HG03039 (cell line): ENCODE results near the gene NLRP1.
A peak's percentile ranks its signal among the peaks of the same experiment; 100 is the strongest.

Source experiments
- ATAC-seq: cut with Tn5 transposase; IDR thresholded peaks from one replicate; pipeline ENCODE4 v1.9.1; 2021; ENCODE audit warnings: mild to moderate bottlenecking, moderate library complexity; ENCODE audit not compliant: unreplicated experiment

NLRP1 gene

GRCh38 chr17:5584383-5585286, at the start of gene NLRP1:
Gene NLRP1 (minus strand): TSS chr17:5584509. CDS start chr17:5583957, 552 bp downstream.
- ATAC-seq, result peak; percentile 76

DNA sequence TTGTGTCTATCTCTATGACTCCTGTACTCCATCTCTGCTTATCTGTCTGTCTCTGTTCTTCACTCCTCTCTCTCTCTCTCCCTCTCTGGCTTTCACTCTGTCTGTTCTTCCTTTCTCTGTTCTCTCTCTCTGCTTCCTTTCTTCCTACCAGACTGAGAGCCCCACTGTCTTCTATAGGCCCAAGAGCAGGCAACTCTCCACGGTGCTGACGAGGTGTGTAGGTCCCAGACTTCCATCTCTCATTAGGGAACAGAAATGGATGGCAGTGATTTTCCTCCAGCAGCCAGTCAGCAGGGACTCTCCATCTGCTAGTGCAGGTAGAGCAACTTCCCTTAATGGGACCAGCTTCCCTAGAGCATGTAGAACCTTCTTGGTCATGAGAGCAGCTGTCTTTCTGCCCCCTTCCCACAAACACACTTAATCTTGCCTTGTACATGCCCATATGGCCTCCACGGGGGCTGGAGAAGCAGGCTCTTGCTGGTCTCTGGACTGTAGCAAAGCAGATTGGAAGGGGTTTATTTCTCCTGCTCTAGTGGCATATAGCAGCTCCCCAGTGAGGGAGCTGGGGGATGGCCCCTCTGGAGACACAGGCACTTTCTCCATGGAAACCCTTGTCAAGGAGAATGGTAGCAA, 47.8 kb upstream of the NLRP1 start:
- ATAC-seq, result no peak

- ATAC-seq, result no peak
Observed at GRCh38 chr17:5630434-5630833, 46.1 kb upstream of the NLRP1 start.

GRCh38 chr17:5629128-5629527, 44.8 kb upstream of the NLRP1 start:
- ATAC-seq, result no peak

DNA sequence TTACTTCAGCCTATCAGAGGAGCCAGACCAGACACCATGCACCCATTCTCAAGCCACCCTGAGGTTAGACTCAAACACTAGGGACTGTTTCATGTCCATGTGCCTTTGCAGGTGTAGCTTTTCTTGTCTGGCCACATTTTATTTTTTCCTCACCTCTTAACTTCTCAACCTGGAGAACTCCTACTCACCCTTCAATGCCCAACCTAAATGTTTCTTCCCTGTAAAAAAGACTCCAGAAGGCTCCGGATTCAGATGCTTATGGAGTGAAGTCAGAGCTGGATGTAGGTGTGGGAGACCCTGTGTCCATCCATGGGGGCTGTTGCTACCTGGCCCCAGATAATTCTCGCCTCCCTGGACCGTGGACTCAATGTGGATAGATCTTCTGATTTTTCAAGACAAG, 44.0 kb upstream of the NLRP1 start:
- ATAC-seq, result no peak

DNA sequence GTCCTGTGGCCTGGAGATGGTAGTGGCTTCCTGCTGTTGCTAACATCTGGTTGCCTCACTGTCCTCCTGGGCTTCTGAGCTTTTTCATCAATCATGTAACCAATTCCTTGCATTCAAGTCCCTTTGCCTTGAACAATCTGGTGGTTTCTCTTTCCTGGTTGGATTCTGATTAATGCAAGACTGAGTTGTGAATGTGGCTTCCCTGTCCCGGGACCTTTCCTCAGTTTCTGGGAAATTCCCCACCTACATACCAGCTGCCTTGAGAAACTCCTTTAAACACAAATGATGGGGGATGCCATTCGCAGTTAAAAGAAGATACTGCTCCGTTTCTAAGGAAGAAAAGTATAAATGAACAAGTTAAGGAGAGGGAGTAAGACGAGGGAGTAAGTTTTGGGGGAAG, 39.9 kb upstream of the NLRP1 start:
- no peak for ATAC-seq

DNA sequence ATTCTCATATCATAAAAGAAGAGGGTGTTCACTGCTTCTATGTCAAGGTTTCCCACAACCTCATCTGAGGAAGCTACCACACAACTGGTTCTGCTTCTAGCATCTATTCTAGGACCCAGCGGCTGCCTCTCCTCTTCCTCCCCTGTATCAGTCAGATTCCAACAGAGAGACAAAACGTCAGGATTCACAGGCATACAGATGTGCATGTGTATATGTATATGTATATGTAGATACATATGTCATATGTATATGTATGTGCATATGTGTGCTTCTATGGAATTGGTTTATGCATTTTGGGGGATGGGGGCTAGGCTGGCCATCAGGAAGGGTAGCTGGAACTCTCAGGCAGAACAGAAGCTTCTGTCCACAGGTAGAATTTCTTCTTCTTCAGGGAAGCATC, 37.4 kb upstream of the NLRP1 start:
- ATAC-seq, result no peak

DNA sequence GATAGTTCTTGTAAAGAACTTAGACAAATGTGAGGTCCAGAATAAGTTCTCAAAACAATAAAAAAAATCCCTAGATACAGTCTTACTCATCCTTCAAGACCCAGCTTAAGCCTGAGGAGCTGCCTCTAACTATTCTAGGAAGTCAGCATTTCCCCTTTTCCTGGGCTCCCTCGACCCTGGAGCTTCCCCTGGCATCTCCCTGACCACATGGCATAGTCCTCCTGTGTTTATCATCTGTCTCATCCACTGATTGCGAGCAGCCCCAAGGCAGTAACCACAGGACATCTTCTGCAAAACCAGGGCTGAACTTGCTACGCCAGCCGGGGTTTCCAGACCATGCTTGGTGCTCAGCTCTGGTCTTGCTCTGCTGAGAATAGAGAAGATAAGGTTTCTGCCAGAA, 36.7 kb upstream of the NLRP1 start:
- ATAC-seq, result no peak

DNA sequence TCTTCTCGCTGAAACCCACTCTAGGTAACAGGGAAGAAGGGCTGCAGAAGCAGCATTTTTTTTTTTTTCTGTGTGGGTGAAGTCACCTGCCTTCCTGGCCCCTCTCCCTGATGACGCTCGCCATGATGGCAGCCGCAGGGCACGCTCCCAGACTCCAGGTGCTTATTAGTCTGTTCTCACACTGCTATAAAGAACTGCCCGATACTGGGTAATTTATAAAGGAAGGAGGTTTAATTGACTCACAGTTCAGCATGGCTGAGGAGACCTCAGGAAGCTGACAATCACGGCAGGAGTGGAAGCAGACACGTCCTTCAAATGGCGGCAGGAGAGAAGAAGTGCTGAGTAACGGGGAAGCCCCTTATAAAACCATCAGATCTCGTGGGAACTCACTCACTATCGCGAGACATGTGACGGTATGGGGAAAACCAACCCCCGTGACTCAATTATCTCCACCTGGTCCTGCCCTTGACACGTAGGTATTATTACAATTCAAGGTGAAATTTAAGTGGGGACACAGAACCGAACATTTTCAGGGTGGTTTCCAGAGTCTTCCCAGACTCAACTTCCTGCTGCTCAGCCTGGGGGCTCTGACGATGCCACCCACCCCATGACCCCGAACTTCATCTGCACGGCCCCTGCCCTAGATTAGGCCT, 34.9 kb upstream of the NLRP1 start:
- ATAC-seq, result no peak

- ATAC-seq, result no peak
Observed at GRCh38 chr17:5618476-5618875, 34.2 kb upstream of the NLRP1 start.

GRCh38 chr17:5615476-5615875, 31.2 kb upstream of the NLRP1 start:
- no peak for ATAC-seq

DNA sequence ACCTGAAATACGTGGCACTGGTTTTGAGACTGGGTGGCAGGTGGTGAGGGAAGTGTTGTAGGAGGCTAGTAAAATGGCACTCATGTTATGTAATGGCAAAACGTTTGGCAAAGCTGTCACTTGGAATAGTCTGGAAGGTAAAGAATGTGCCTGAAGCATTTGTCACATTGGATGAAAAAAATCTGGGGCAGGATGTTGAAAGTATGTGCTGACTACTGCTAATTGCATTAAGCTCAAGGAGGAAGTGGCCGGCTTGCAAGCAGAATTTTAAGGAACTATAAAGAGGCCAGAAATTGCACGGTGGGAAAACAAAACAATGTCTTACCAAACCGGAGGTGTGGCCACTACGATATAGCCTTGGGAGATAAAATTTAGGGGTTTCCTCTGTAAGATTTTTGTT, 26.6 kb upstream of the NLRP1 start:
- no peak for ATAC-seq

DNA sequence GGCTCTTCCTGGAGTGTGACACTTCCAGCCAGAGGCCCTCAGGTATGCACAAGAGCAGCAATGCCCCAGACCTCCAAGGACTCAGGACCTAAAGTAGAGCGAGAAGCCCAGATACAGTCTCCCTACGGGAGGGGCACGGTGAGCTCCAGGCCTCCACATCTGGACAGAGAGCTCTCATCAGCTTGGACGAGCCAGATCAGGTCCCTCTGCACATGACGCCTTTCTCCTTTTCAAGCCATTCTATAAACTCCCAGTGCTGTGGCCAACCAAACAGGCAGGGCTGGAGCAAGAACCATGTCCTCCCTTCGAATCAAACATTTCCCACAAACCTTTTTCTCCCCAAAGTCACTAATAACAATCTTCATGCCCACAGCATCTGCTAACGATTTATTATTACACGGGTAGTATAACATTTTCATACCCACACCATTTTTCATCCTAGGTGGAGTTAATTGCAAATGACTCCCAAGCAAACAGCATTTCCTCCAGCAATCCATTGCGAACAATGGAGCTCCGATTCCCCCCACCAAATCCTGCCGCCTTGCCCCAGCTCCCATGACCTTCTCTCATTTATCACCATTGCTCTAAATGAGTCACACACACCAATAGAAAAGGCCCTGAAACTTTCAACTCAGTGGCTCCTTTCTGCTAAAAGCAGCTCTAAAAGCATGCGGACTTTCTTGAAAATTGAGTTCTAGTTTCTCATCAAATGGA, 24.2 kb upstream of the NLRP1 start:
- no peak for ATAC-seq

- no peak for ATAC-seq
Observed at GRCh38 chr17:5607946-5608345, 23.6 kb upstream of the NLRP1 start.

- ATAC-seq, result no peak
Observed at GRCh38 chr17:5605452-5605851, 21.1 kb upstream of the NLRP1 start.

DNA sequence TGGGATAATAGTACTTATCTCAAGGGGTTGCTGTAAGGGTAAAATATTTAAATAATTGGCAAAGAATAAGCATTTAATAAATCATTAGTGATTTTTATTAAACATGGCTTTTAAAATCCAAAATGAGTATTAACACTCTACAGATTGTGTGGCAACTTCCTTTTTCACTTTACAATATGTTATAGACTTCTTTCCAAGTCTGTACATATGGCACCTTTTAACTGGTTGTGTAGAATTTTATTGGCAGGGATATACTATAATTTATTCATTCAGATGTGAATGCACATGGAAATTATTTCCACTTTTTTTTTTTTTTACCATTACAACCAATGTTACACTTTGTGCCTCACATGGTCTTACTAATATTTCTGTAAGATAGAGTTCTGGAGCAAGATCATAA, 15.7 kb upstream of the NLRP1 start:
- no peak for ATAC-seq

DNA sequence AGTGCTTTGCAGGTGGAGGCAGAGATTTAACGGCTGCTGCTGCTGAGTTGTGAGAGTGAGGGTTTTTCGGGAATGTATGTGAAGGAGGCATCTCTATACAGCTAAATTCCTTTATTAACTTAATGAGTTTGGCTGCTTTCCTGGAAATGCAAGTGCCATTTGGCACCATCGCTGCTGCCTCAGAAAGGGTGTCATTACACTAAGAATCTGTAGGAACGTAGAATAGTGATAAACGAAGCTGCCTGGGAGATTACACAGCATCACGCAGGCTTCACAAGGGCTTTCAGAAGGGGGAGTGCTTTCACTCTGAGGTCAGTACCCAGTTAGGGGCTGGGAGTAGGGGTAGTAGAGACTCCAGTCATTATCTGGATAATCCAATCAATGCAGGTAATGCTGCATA, 14.1 kb upstream of the NLRP1 start:
- no peak for ATAC-seq

DNA sequence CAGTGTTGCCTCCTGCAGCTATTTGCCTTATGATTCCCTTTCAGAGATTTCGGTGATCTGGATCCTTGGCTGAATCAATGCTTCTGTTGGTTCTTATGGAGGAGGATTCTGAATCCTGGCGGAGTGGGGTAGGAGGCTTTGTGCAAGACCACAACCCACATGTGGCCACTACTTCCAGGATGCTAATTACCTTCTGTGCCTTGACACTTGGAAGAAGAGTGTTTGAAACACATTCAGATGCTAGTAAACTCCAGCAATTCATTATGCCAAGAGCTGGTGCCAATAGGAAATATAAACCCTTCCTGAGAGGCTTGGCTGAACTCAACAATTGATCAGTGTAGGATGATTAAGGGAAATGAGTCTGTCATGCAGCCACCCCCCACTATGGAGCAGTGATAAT, 12.1 kb upstream of the NLRP1 start:
- no peak for ATAC-seq

DNA sequence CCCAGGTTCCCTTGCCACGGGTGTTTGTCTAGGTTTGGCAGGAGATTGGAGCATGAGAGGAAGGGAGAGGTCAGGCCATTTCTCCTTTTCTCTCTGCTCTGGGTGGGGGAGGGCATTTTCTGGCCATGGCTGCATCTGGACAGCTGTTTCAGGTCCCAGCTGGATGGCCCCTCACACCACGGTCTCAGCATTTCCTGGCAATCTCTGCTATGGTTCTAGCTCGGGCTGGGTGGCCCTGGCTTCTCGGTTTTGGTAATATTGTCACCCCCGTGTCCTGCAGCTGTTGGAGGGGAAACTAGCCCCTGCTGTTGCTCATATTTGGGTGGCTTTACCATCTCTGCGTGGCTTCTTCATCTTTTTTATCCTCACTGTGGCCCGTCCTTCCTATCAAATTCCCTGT, 11.5 kb upstream of the NLRP1 start:
- ATAC-seq, result no peak

- ATAC-seq, result no peak
Observed at GRCh38 chr17:5592382-5592781, 8.1 kb upstream of the NLRP1 start.

DNA sequence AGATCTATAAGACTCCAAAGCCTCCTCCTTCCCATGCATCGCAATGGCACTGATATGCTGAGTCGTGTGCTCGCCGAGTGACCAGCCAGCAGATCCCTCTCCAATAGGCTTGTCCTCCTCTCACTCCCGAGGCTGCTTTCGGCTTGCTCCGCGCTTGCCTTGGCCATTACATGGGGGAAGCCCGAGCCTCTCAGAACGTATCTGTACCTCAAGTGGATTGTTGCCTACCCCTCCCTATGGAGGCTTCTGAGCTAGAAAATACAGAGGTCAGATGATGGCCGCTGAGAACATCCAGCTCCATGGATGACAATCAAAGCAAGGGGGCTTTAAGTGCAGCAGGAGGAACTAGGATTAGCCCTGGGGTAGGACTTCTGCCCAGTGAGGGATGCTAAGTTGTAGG, 7.7 kb upstream of the NLRP1 start:
- ATAC-seq, result no peak
